ENCODE results near the gene CDSN. TPM values are rescaled to one million over a fixed set of nuclear protein-coding genes. Genes with fewer than 3 reads are reported as not detected.

CDSN gene
- total RNA-seq, 1 experiment from 2014 or later: 0.12 TPM

DNA sequence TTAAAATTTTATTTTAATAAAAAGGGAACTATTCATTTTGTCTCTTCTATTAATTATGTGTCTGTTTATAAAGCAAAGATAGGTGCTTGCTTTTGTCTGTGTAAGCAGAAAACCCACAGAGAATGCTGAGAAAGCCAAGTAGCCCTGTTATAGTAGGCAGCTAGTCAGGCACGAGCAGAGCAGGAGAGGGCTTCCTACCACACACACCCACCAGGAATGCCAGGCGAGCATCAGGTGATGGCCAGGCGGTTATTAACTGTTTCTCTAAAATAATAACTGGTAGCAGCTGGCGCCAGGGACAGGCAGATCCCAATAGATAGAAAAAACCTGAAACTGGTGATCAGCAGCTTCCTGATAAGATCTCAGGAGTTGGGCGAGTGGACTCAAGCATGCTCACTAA lies 23.6 kb downstream of the CDSN start:
- CTCF ChIA-PET: interaction anchor here (1.3 kb wide), 1 partner anchor 9 kb away, joined by 3 read pairs; no protein-coding TSS in a partner anchor
- H3K36me3 ChIP-seq (ENCODE audit: control insufficient read depth in 1 of 2, insufficient read depth in 2 of 2, low read length in 2 of 2): no peaks in the 10 kb centered on the region
- no peaks in the 10 kb centered on the region for H4K20me1 ChIP-seq (ENCODE audit: insufficient read depth)
- H3K4me3 ChIP-seq (replicated peaks in 1 of 2; ENCODE audit: low read depth in 1 of 2, low read length in 2 of 2): no peak overlapping the region
- no peak overlapping the region for H2AFZ ChIP-seq (ENCODE audit: low read depth, low read length, poor library complexity, severe bottlenecking)
- DNase-seq (ENCODE audit: low read depth, low spot score): no peak
- no peak overlapping the region for H3K4me2 ChIP-seq (ENCODE audit: low read length)
- intact Hi-C loops (cut with micrococcal nuclease): no loop called here
- no peaks in the 10 kb centered on the region for H3K27me3 ChIP-seq (ENCODE audit: insufficient read depth, low read length)
- H3K9me2 ChIP-seq (ENCODE audit: insufficient read depth): no peaks in the 10 kb centered on the region
- no peak for ATAC-seq
- no peak overlapping the region for H3K27ac ChIP-seq (ENCODE audit: low read depth, low read length)
- peaks cover 0 to 6% of the 10 kb centered on the region in 2 experiments; a peak in 2 of 4 replicates for H3K4me1 ChIP-seq (ENCODE audit: control insufficient read depth in 1 of 2, insufficient read depth in 2 of 2, low read length in 2 of 2)
- RAD21 ChIA-PET (ENCODE audit: low non-redundant PET in 1 of 2, low total read pairs in 2 of 2, uncharacterized antibody in 2 of 2, unreplicated experiment in 2 of 2): no interaction called here
- TF ChIP-seq, protein P1, sequence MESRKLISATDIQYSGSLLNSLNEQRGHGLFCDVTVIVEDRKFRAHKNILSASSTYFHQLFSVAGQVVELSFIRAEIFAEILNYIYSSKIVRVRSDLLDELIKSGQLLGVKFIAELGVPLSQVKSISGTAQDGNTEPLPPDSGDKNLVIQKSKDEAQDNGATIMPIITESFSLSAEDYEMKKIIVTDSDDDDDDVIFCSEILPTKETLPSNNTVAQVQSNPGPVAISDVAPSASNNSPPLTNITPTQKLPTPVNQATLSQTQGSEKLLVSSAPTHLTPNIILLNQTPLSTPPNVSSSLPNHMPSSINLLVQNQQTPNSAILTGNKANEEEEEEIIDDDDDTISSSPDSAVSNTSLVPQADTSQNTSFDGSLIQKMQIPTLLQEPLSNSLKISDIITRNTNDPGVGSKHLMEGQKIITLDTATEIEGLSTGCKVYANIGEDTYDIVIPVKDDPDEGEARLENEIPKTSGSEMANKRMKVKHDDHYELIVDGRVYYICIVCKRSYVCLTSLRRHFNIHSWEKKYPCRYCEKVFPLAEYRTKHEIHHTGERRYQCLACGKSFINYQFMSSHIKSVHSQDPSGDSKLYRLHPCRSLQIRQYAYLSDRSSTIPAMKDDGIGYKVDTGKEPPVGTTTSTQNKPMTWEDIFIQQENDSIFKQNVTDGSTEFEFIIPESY (IDR thresholded peaks at IDR 0.05; ENCODE audit: extremely low read depth, insufficient replicate concordance, low read length): no peak
- TF ChIP-seq JUND (IDR thresholded peaks at IDR 0.05) (no peak), CEBPB (IDR thresholded peaks at IDR 0.05; ENCODE audit: low read depth) (no peak), TCF7L2 (IDR thresholded peaks at IDR 0.05; ENCODE audit: borderline replicate concordance, extremely low read depth, insufficient read depth, insufficient read length) (no peak), CBX3 (IDR thresholded peaks at IDR 0.05; ENCODE audit: low read depth) (no peak)
- TF ChIP-seq, protein P2, sequence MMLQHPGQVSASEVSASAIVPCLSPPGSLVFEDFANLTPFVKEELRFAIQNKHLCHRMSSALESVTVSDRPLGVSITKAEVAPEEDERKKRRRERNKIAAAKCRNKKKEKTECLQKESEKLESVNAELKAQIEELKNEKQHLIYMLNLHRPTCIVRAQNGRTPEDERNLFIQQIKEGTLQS (IDR thresholded peaks at IDR 0.05): no peak
- H3K9me3 ChIP-seq (ENCODE audit: control insufficient read depth in 1 of 2, insufficient read depth in 1 of 2, low read depth in 1 of 2, low read length in 2 of 2): no peaks in the 10 kb centered on the region
- no peak overlapping the region for H3K9ac ChIP-seq (ENCODE audit: low read length)
- POLR2A ChIA-PET: no interaction called here
- BruUV-seq (replicated peaks): no TSS peak
- H3K79me2 ChIP-seq (ENCODE audit: insufficient read depth, low read length): no peaks in the 10 kb centered on the region

DNA sequence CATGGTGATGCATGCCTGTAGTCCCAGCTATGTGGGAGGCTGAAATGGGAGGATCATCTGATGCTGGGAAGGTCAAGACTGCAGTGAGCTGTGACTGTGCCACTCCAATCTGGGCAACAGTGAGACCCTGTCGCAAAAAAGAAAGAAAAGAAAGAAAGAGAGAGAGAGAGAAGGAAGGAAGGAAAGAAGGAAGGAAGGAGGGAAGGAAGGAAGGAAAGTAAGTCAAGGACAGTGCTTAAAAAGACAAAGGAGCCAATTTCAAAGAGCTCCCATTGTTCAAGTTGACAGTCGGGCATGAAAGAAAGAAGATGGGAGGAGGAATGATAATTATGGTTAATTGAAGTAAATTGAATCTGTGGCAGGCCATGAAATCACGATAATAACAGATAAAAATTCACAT lies 24.0 kb downstream of the CDSN start:
- no peak overlapping the region for H3K4me2 ChIP-seq (ENCODE audit: low read length)
- ChIA-PET CTCF (interaction anchor here (1.3 kb wide), 1 partner anchor 9 kb away, joined by 3 read pairs; no protein-coding TSS in a partner anchor), RAD21 (ENCODE audit: low non-redundant PET in 1 of 2, low total read pairs in 2 of 2, uncharacterized antibody in 2 of 2, unreplicated experiment in 2 of 2) (no interaction called here), POLR2A (no interaction called here)
- no peak for ATAC-seq
- no peaks in the 10 kb centered on the region for H3K9me2 ChIP-seq (ENCODE audit: insufficient read depth)
- H3K9me3 ChIP-seq (ENCODE audit: control insufficient read depth in 1 of 2, insufficient read depth in 1 of 2, low read depth in 1 of 2, low read length in 2 of 2): no peaks in the 10 kb centered on the region
- BruUV-seq (replicated peaks): no TSS peak
- no peak for DNase-seq (ENCODE audit: low read depth, low spot score)
- H3K27ac ChIP-seq (ENCODE audit: low read depth, low read length): no peak overlapping the region
- H3K79me2 ChIP-seq (ENCODE audit: insufficient read depth, low read length): no peaks in the 10 kb centered on the region
- H2AFZ ChIP-seq (ENCODE audit: low read depth, low read length, poor library complexity, severe bottlenecking): no peak overlapping the region
- intact Hi-C loops (cut with micrococcal nuclease): no loop called here
- no peaks in the 10 kb centered on the region for H3K27me3 ChIP-seq (ENCODE audit: insufficient read depth, low read length)
- no peak overlapping the region for H3K4me3 ChIP-seq (replicated peaks in 1 of 2; ENCODE audit: low read depth in 1 of 2, low read length in 2 of 2)
- H3K9ac ChIP-seq (ENCODE audit: low read length): no peak overlapping the region
- no peaks in the 10 kb centered on the region for H4K20me1 ChIP-seq (ENCODE audit: insufficient read depth)
- H3K36me3 ChIP-seq (ENCODE audit: control insufficient read depth in 1 of 2, insufficient read depth in 2 of 2, low read length in 2 of 2): no peaks in the 10 kb centered on the region
- H3K4me1 ChIP-seq (ENCODE audit: control insufficient read depth in 1 of 2, insufficient read depth in 2 of 2, low read length in 2 of 2): peaks cover 0 to 6% of the 10 kb centered on the region in 2 experiments; a peak in 2 of 4 replicates
- TF ChIP-seq CBX3 (IDR thresholded peaks at IDR 0.05; ENCODE audit: low read depth) (no peak), JUND (IDR thresholded peaks at IDR 0.05) (no peak), POLR2AphosphoS5 (IDR thresholded peaks at IDR 0.05; ENCODE audit: low read depth, low read length) (no peak), SRF (IDR thresholded peaks at IDR 0.05; ENCODE audit: low read depth) (no peak), ZFX (IDR thresholded peaks at IDR 0.05) (no peak), ELF1 (IDR thresholded peaks at IDR 0.05; ENCODE audit: borderline replicate concordance, low read depth) (no peak)
- TF ChIP-seq, protein P2 (IDR thresholded peaks at IDR 0.05): no peak
- TF ChIP-seq, protein P1 (IDR thresholded peaks at IDR 0.05; ENCODE audit: extremely low read depth, insufficient replicate concordance, low read length): no peak
- TF ChIP-seq, protein P3, sequence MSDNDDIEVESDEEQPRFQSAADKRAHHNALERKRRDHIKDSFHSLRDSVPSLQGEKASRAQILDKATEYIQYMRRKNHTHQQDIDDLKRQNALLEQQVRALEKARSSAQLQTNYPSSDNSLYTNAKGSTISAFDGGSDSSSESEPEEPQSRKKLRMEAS (IDR thresholded peaks at IDR 0.05): no peak
